Measurements from ENCODE around the gene ATP10D. TPM values are rescaled to one million over a fixed set of nuclear protein-coding genes. Genes with fewer than 3 reads are reported as not detected.
"Not testable (repeated sequence)": the region's sequence is repeated elsewhere in the genome, so short reads cannot be mapped to it uniquely, and the experiment has no call there.

Gene ATP10D
- total RNA-seq, 1 experiment from 2014 or later, result 16.2 TPM

DNA sequence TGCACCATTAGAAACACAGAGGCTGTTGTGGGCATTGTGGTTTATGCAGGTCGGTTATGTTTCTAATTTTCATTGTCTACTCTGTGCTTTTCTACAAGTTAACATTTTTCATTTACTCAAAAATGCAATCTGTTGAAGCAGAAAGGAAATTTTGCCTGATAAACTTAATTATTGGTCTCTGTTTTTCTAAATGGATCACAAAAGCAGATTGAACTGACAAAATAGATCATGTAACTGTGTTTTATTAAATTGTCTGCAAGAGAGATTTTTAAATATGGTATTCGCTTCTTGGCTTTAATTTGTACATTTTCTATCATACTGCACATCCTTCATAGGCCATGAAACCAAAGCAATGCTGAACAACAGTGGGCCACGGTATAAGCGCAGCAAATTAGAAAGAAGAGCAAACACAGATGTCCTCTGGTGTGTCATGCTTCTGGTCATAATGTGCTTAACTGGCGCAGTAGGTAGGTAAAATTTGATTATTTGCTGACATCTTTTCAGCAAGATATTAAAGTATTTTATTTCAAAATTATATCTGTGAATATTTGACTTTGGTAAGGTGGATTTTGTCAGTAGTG, 50.6 kb downstream of the ATP10D start:
- no peak for DNase-seq (ENCODE audit: unreplicated experiment)
- TF ChIP-seq, protein P1, sequence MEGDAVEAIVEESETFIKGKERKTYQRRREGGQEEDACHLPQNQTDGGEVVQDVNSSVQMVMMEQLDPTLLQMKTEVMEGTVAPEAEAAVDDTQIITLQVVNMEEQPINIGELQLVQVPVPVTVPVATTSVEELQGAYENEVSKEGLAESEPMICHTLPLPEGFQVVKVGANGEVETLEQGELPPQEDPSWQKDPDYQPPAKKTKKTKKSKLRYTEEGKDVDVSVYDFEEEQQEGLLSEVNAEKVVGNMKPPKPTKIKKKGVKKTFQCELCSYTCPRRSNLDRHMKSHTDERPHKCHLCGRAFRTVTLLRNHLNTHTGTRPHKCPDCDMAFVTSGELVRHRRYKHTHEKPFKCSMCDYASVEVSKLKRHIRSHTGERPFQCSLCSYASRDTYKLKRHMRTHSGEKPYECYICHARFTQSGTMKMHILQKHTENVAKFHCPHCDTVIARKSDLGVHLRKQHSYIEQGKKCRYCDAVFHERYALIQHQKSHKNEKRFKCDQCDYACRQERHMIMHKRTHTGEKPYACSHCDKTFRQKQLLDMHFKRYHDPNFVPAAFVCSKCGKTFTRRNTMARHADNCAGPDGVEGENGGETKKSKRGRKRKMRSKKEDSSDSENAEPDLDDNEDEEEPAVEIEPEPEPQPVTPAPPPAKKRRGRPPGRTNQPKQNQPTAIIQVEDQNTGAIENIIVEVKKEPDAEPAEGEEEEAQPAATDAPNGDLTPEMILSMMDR (IDR thresholded peaks at IDR 0.05; ENCODE audit: unreplicated experiment), result no peak
- no peaks in the 10 kb centered on the region for H3K9me3 Mint-ChIP-seq (ENCODE audit: unreplicated experiment)
- intact Hi-C loops (cut with micrococcal nuclease), result no loop called here
- H3K27me3 Mint-ChIP-seq (ENCODE audit: insufficient read depth, unreplicated experiment), result no peaks in the 10 kb centered on the region
- peaks cover 11% of the 10 kb centered on the region for H3K36me3 Mint-ChIP-seq (ENCODE audit: insufficient read depth, unreplicated experiment)
- no peak overlapping the region for H3K27ac Mint-ChIP-seq (ENCODE audit: low read depth, unreplicated experiment)
- peaks cover 24% of the 10 kb centered on the region for H3K4me1 Mint-ChIP-seq (ENCODE audit: insufficient read depth, unreplicated experiment)
- no peak overlapping the region for H3K4me3 Mint-ChIP-seq (ENCODE audit: unreplicated experiment)
- ChIA-PET CTCF (no interaction called here), POLR2A (no interaction called here)
- no TSS peak for BruUV-seq (replicated peaks)

DNA sequence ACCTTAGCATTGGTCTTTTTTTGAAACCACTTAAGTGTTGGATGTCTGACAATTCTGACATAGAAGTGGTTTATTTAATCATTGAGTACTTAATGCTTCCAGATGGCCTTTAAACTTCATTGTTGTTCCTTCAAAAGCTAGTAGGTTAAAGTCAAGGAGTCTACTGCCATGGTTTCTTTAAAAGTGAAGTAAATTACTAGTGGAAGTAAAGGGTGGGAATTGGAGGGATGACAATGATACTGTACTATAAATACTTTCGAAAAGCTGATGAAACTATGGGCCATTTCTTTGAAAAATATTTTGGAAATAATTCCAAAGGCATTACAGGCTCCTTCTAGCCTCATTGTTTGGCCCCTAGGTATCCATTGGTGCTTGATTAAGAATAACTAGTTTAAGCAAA, 51.9 kb downstream of the ATP10D start:
- CTCF ChIA-PET, result interaction anchor here (2.2 kb wide), 1 partner anchor 28 kb away, joined by 12 read pairs; no protein-coding TSS in a partner anchor
- Mint-ChIP-seq H3K4me1 (ENCODE audit: insufficient read depth, unreplicated experiment) (peaks cover 12% of the 10 kb centered on the region), H3K4me3 (ENCODE audit: unreplicated experiment) (no peak overlapping the region), H3K9me3 (ENCODE audit: unreplicated experiment) (no peaks in the 10 kb centered on the region), H3K27ac (ENCODE audit: low read depth, unreplicated experiment) (no peak overlapping the region), H3K27me3 (ENCODE audit: insufficient read depth, unreplicated experiment) (no peaks in the 10 kb centered on the region), H3K36me3 (ENCODE audit: insufficient read depth, unreplicated experiment) (peaks cover 11% of the 10 kb centered on the region)
- no peak for DNase-seq (ENCODE audit: unreplicated experiment)
- POLR2A ChIA-PET, result interaction anchor here (1.9 kb wide), 1 partner anchor 52 kb away, joined by 7 read pairs; the partner anchor contains the start of gene ATP10D
- BruUV-seq (replicated peaks), result no TSS peak
- intact Hi-C loops (cut with micrococcal nuclease), result no loop called here
- TF ChIP-seq, protein P1 (IDR thresholded peaks at IDR 0.05; ENCODE audit: unreplicated experiment), result no peak

DNA sequence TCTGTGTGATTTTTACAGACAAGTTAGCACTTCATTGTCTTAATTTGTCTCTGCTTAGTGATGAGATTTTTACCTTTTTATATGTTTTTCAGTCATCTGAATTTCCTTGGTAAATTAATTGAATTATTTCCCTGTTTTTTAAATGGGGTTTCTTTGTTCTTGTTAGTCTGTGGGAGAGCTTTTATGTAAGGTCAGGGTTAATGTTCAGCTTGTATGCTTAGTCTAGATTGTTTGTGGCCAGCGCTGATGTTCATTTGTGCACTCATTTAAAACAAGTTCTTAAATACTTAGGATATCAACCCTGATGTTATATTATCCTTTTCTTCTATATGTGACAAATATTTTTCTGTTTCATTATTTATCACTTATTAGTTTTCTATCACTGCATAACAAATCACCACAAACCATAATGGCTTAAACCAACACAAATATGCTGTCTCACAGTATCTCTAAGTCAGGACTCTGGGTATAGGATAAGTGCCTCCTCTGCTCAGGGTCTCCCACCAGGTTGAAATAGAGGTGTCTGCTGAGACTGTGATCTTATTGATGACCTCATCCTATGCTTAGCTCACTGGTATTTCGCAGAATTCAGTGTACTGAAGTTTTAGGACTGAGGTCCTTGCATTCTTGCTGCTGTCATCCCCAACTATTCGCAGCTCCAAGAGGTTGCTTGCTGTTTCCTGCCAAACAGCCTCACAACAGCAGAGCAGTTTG, 53.2 kb downstream of the ATP10D start:
- DNase-seq (ENCODE audit: unreplicated experiment), result no peak
- Mint-ChIP-seq H3K27me3 (ENCODE audit: insufficient read depth, unreplicated experiment) (no peaks in the 10 kb centered on the region), H3K36me3 (ENCODE audit: insufficient read depth, unreplicated experiment) (peaks cover 11% of the 10 kb centered on the region), H3K4me3 (ENCODE audit: unreplicated experiment) (no peak overlapping the region), H3K27ac (ENCODE audit: low read depth, unreplicated experiment) (no peak overlapping the region), H3K9me3 (ENCODE audit: unreplicated experiment) (no peaks in the 10 kb centered on the region), H3K4me1 (ENCODE audit: insufficient read depth, unreplicated experiment) (no peaks in the 10 kb centered on the region)
- BruUV-seq (replicated peaks), result no TSS peak
- ChIA-PET POLR2A (interaction anchor here (1.1 to 1.9 kb wide), 2 partner anchors 12 to 53 kb away, joined by 3 to 7 read pairs; partner anchors contain the start of gene ATP10D), CTCF (interaction anchor here (0.7 to 2.2 kb wide), 2 partner anchors 10 to 26 kb away, joined by 3 to 12 read pairs; no protein-coding TSS in a partner anchor)
- intact Hi-C loops (cut with micrococcal nuclease), result no loop called here
- TF ChIP-seq, protein P1 (IDR thresholded peaks at IDR 0.05; ENCODE audit: unreplicated experiment), result no peak

DNA sequence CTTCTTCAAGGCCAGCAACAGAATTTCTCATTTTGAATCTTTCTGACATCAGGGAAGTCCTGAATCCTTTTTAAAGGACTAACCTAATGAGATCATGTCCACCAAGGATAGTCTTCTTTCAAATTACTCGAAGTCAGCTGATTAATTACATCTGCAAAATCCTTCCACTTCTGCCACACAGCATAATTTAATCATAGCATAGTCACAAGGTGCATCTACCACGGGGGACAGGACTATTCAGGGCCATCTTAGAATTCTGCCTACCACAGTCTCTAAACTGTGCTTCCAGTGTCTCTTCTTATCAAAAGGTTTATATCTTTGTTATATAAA, 53.7 kb downstream of the ATP10D start:
- CTCF ChIA-PET, result no interaction called here
- H3K27ac Mint-ChIP-seq (ENCODE audit: low read depth, unreplicated experiment), result no peak overlapping the region
- intact Hi-C loops (cut with micrococcal nuclease), result no loop called here

DNA sequence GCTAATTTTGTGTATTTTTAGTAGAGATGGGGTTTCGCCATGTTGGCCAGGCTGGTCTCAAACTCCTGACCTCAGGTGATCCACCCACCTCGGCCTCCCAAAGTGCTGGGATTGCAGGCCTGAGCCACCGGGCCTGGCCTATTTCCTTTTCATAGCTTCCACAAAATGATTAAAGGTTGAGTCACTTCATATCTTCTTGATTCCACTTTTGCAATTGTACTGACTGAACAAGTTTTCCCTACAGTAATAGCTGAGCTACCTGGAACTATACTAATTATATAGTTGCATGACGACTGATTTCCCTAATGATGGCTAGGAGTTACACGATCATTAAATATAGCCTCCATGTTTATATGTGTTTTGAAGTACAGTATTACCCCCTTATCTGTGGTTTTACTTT, 57.6 kb downstream of the ATP10D start:
- CTCF ChIA-PET, result interaction anchor here (0.7 to 2.7 kb wide), 4 partner anchors 9 to 106 kb away, joined by 3 to 23 read pairs (median 8); no protein-coding TSS in a partner anchor
- BruUV-seq (replicated peaks); H3K36me3 Mint-ChIP-seq (ENCODE audit: insufficient read depth, unreplicated experiment); H3K27ac Mint-ChIP-seq (ENCODE audit: low read depth, unreplicated experiment); intact Hi-C loops (cut with micrococcal nuclease); H3K4me3 Mint-ChIP-seq (ENCODE audit: unreplicated experiment); H3K27me3 Mint-ChIP-seq (ENCODE audit: insufficient read depth, unreplicated experiment); H3K9me3 Mint-ChIP-seq (ENCODE audit: unreplicated experiment); H3K4me1 Mint-ChIP-seq (ENCODE audit: insufficient read depth, unreplicated experiment): not testable (repeated sequence)
- POLR2A ChIA-PET, result interaction anchor here (0.6 to 1.5 kb wide), 4 partner anchors 10 to 491 kb away, joined by 3 to 4 read pairs (median 4); no protein-coding TSS in a partner anchor
- peak; percentile 36 for DNase-seq (ENCODE audit: unreplicated experiment)

More for the DNA sequence above, 53.7 kb downstream of the ATP10D start:
- POLR2A ChIA-PET, result interaction anchor here (0.6 to 1.1 kb wide), 2 partner anchors 12 to 18 kb away, joined by 3 to 4 read pairs; no protein-coding TSS in a partner anchor
- H3K4me1 Mint-ChIP-seq (ENCODE audit: insufficient read depth, unreplicated experiment), result no peaks in the 10 kb centered on the region
- H3K9me3 Mint-ChIP-seq (ENCODE audit: unreplicated experiment), result no peaks in the 10 kb centered on the region
- H3K27me3 Mint-ChIP-seq (ENCODE audit: insufficient read depth, unreplicated experiment), result no peaks in the 10 kb centered on the region
- TF ChIP-seq, protein P1 (IDR thresholded peaks at IDR 0.05; ENCODE audit: unreplicated experiment), result no peak
- no peak overlapping the region for H3K4me3 Mint-ChIP-seq (ENCODE audit: unreplicated experiment)
- no TSS peak for BruUV-seq (replicated peaks)
- peaks cover 11% of the 10 kb centered on the region for H3K36me3 Mint-ChIP-seq (ENCODE audit: insufficient read depth, unreplicated experiment)
- no peak for DNase-seq (ENCODE audit: unreplicated experiment)
